K562 (cell line): ENCODE data around the gene TCF20.

Experiments
- ETV5 ChIP-seq: sonication (generic); formaldehyde crosslinking; IDR thresholded peaks from 2 replicates; pipeline ENCODE4 v1.4.0; 2020; ENCODE audit warnings: low read depth, mild to moderate bottlenecking, missing genetic modification reagents
- MTA1 ChIP-seq: fragments of 450-650 bp; IDR thresholded peaks from 2 replicates; pipeline ENCODE4 v1.6.1; 2017; ENCODE audit warnings: borderline replicate concordance
- PCBP2 ChIP-seq: fragments of 200-400 bp; formaldehyde crosslinking; IDR thresholded peaks from 2 replicates; pipeline ENCODE4 v1.6.1; 2018; ENCODE audit warnings: low read length, low read depth, mild to moderate bottlenecking, moderate library complexity; ENCODE audit not compliant: poor library complexity, severe bottlenecking
- U2AF2 ChIP-seq: fragments of 200-400 bp; formaldehyde crosslinking; optimal IDR thresholded peaks from 2 replicates; pipeline ENCODE3; 2017; ENCODE audit warnings: low read depth, mild to moderate bottlenecking, low read length
- ZBTB33 ChIP-seq: sonication (generic); formaldehyde crosslinking; IDR thresholded peaks from 2 replicates; pipeline ENCODE4 v1.8.1; 2023; ENCODE audit warnings: mild to moderate bottlenecking, missing genetic modification reagents
- ZBTB34 ChIP-seq: fragments of 250-450 bp; sonication (Bioruptor Pico); IDR thresholded peaks from 2 replicates; pipeline ENCODE4 v1.8.0; 2021; ENCODE audit warnings: mild to moderate bottlenecking, moderate library complexity
- ZNF384 ChIP-seq: IDR thresholded peaks from 2 replicates; pipeline ENCODE4 v1.6.1; 2012; ENCODE audit warnings: low read depth, low read length, improper control_type of control experiment

GRCh38 chr22:42306010-42306409 is 35.6 kb upstream of the TCF20 start:
- no peak for TF ChIP-seq PCBP2
- TF ChIP-seq ZNF384, result no peak
- no peak for TF ChIP-seq ETV5 (CRISPR knock-in tag)
- TF ChIP-seq ZBTB34 (CRISPR knock-in tag), result no peak
- TF ChIP-seq MTA1, result no peak
- TF ChIP-seq ZBTB33 (CRISPR knock-in tag), result no peak
- no peak for TF ChIP-seq U2AF2
